HUES48 (cell line): ENCODE measurements around the gene ZFAND3.

ENCODE experiments used
- H3K27ac ChIP-seq: one replicate; pipeline ENCODE4 v1.7.0; 2013; ENCODE audit warnings: low read depth, low read length, inconsistent platforms
- H3K27me3 ChIP-seq: 2 replicates; pipeline ENCODE4 v1.6.1; 2013; ENCODE audit warnings: mild to moderate bottlenecking, low read length; ENCODE audit not compliant: control insufficient read depth, insufficient read depth
- H3K36me3 ChIP-seq: 2 replicates; pipeline ENCODE4 v1.6.1; 2013; ENCODE audit warnings: low read length; ENCODE audit not compliant: control insufficient read depth, insufficient read depth
- H3K4me1 ChIP-seq: 2 replicates; pipeline ENCODE4 v1.6.1; 2013; ENCODE audit warnings: mild to moderate bottlenecking, low read length; ENCODE audit not compliant: control insufficient read depth, insufficient read depth
- H3K4me3 ChIP-seq: 2 replicates; pipeline ENCODE4 v1.5.1; 2013; ENCODE audit warnings: mild to moderate bottlenecking, low read depth, low read length
- H3K9ac ChIP-seq: 2 replicates; pipeline ENCODE4 v1.6.1; 2013; ENCODE audit warnings: mild to moderate bottlenecking, low read depth, low read length, moderate library complexity
- H3K9me3 ChIP-seq: 2 replicates; pipeline ENCODE4 v1.6.1; 2013; ENCODE audit warnings: low read length; ENCODE audit not compliant: control insufficient read depth, insufficient read depth

ZFAND3 gene

GRCh38 chr6:38170666-38171355 lies 351.3 kb downstream of the ZFAND3 start:
- no peaks in the 10 kb centered on the region for H3K36me3 ChIP-seq
- H3K4me3 ChIP-seq: no peak overlapping the region
- no peak overlapping the region for H3K9ac ChIP-seq
- H3K9me3 ChIP-seq: no peaks in the 10 kb centered on the region
- H3K27me3 ChIP-seq: no peaks in the 10 kb centered on the region
- H3K27ac ChIP-seq: no peak overlapping the region
- H3K4me1 ChIP-seq: peaks cover 12% of the 10 kb centered on the region

- H3K9me3 ChIP-seq: no peaks in the 10 kb centered on the region
- no peaks in the 10 kb centered on the region for H3K36me3 ChIP-seq
- no peak overlapping the region for H3K9ac ChIP-seq
- no peak overlapping the region for H3K27ac ChIP-seq
- H3K4me1 ChIP-seq: peaks cover 14% of the 10 kb centered on the region
- no peaks in the 10 kb centered on the region for H3K27me3 ChIP-seq
- H3K4me3 ChIP-seq: no peak overlapping the region
These were observed 352.6 kb downstream of the ZFAND3 start for GRCh38 chr6:38171997-38172738.

DNA sequence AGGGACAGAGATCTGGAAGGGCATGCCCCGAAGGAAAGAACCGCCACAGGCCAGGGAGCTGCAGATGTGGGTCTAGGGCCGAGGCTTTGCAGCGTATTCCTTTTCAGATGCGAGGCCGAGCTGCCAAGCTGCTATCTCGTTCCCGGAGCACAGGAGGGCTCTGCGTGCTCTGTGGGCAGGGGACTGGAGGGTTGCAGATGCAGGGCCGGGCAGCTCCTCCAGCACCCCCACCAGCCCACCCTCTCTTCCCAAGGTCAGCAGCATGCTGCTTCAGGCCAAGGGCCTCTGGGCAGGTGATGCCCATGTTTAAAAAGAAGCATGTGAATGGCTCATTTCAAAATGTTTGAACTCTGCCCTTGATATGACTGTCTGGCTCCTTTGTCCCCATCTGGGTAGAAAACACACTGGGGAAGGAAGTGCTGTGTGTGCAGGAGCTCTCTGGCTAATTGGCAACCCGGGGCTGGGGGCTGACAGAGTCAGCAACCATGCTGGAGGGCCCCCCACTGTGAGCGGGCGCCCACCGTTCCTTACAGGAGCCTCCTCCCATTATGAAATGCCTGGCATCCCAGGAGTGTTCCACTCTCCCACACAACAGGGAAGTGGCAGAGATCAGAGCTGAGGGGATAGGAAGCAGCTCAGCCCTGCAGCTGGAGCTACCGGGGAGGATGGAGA lies 353.3 kb downstream of the ZFAND3 start:
- no peak overlapping the region for H3K4me3 ChIP-seq
- H3K9ac ChIP-seq: no peak overlapping the region
- no peak overlapping the region for H3K27ac ChIP-seq
- H3K27me3 ChIP-seq: no peaks in the 10 kb centered on the region
- H3K9me3 ChIP-seq: no peaks in the 10 kb centered on the region
- H3K4me1 ChIP-seq: peaks cover 20% of the 10 kb centered on the region
- H3K36me3 ChIP-seq: no peaks in the 10 kb centered on the region

- Histone ChIP-seq H3K4me3 (no peak overlapping the region), H3K4me1 (peaks cover 20% of the 10 kb centered on the region), H3K27me3 (no peaks in the 10 kb centered on the region), H3K36me3 (no peaks in the 10 kb centered on the region), H3K9me3 (no peaks in the 10 kb centered on the region), H3K27ac (no peak overlapping the region), H3K9ac (no peak overlapping the region)
These were observed 354.4 kb downstream of the ZFAND3 start for GRCh38 chr6:38173909-38174308.

GRCh38 chr6:38174315-38174714 lies 354.8 kb downstream of the ZFAND3 start:
- Histone ChIP-seq H3K4me1 (peaks cover 20% of the 10 kb centered on the region), H3K9me3 (no peaks in the 10 kb centered on the region), H3K36me3 (no peaks in the 10 kb centered on the region), H3K9ac (no peak overlapping the region), H3K4me3 (no peak overlapping the region), H3K27me3 (no peaks in the 10 kb centered on the region), H3K27ac (no peak overlapping the region)

GRCh38 chr6:38174806-38175495 lies 355.4 kb downstream of the ZFAND3 start:
- H3K9me3 ChIP-seq: no peaks in the 10 kb centered on the region
- H3K27ac ChIP-seq: no peak overlapping the region
- H3K4me3 ChIP-seq: no peak overlapping the region
- H3K4me1 ChIP-seq: peaks cover 19% of the 10 kb centered on the region
- H3K9ac ChIP-seq: no peak overlapping the region
- no peaks in the 10 kb centered on the region for H3K27me3 ChIP-seq
- no peaks in the 10 kb centered on the region for H3K36me3 ChIP-seq

DNA sequence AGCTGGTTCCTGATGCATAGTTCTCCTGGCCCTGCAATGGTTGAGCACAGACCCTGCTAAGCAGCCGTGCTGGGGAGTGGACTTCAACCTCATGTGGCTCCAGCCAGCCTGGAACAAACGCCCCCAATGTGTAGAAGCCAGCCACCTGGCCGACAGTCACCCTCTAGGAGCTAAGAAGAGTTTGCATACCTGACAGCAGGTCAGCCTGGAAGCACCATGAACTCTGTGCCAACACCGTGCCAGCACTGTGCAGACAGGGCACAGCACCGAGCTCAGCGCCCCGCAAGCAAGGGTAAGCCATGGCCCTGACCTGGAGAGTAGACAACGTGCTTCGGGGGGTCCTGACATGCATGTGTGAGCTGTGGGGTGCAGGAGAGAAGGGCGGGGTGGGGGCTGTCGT lies 356.3 kb downstream of the ZFAND3 start:
- H3K9ac ChIP-seq: no peak overlapping the region
- H3K9me3 ChIP-seq: no peaks in the 10 kb centered on the region
- no peaks in the 10 kb centered on the region for H3K36me3 ChIP-seq
- H3K4me3 ChIP-seq: no peak overlapping the region
- peaks cover 11% of the 10 kb centered on the region for H3K4me1 ChIP-seq
- no peak overlapping the region for H3K27ac ChIP-seq
- H3K27me3 ChIP-seq: no peaks in the 10 kb centered on the region

DNA sequence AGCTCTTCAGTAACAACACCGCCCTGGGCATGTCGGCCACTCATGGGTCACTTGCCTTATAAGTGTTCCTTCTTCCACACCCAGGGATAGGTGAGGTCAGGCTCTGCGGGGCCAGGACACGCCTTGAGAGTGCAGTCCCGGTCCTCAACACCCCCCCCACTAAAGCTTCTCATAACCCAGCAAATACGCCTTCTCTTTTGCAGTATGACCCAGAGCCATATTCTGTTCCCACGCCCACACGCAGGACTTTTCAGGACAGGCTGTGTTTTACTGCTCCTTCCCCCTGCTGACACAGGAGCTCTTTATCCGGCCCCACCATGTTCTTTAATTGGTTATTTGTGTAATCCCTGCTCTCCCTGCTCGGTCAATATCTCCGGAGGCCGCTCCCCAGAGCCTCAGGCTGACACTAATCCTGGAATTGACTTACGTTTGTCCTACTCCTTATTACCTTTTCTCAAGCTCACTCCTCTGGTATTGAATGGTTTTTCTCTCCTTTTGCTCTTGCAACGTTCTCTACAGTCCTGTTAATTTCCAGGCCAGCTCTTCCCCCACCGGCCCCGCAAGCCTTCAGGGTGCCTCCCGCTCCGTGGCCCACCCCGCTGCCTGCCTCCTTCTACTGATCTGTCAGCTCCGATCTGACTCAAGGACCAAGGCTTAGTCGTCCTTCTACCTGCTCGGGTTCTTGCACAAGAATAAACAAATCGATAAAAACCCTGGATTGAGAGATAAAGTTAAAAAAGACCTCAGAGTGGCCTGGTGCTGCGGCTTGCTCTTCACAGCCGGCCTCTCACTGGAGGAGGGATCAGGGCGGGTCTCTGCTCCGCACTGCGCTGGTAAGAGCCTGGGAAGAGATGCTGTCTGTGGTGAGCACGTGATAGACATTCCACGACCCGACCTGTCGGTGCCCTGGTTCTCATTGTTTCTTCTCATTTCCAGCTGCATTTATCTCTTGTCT lies 357.5 kb downstream of the ZFAND3 start:
- Histone ChIP-seq H3K9ac (no peak overlapping the region), H3K4me3 (no peak overlapping the region), H3K4me1 (0 out of 2 replicates have a peak, but pooled peaks cover 8% of the 10 kb centered on the region), H3K27me3 (no peaks in the 10 kb centered on the region), H3K27ac (peak overlapping the region; percentile 60), H3K9me3 (no peaks in the 10 kb centered on the region), H3K36me3 (no peaks in the 10 kb centered on the region)

DNA sequence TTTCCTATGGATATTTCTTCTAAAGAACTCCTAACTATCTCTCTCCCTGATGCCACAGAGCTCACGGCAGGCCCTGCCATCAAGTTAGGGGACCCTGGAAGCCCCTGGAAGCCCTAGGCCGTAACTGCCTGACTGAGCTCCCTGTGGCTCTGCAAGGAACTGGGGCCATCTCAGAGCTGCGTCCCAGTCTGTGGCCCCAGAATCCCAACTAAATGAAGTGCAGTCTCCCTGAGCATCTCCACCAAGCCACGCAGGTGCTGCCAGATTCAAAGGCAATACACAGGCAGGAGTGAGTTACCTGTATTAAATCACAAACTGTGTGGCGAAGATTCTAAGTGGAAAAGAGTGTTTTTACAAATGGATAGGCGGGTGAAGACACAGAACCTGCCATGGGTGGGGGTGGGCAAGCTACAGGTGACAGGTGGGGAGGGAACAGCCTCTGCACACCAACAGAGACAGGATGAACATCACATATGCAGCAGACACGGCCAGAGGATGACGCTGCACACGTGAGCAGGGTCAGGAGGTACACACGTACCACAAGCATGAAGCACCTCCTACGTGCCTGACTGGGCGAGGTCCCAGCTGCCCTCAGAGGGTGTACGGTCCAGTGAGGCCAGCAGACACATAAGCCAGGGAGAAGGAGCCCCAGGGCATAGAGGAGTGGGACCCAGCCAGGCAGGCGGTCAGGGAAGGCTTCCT lies 358.5 kb downstream of the ZFAND3 start:
- H3K4me1 ChIP-seq: 0 out of 2 replicates have a peak, but pooled peaks cover 8% of the 10 kb centered on the region
- H3K27ac ChIP-seq: no peak overlapping the region
- H3K9ac ChIP-seq: no peak overlapping the region
- H3K36me3 ChIP-seq: no peaks in the 10 kb centered on the region
- no peaks in the 10 kb centered on the region for H3K9me3 ChIP-seq
- H3K4me3 ChIP-seq: no peak overlapping the region
- no peaks in the 10 kb centered on the region for H3K27me3 ChIP-seq

GRCh38 chr6:38178584-38178886 lies 359.0 kb downstream of the ZFAND3 start:
- Histone ChIP-seq H3K27me3 (no peaks in the 10 kb centered on the region), H3K4me3 (no peak overlapping the region), H3K36me3 (no peaks in the 10 kb centered on the region), H3K9me3 (no peaks in the 10 kb centered on the region), H3K9ac (no peak overlapping the region), H3K27ac (no peak overlapping the region), H3K4me1 (0 out of 2 replicates have a peak, but pooled peaks cover 8% of the 10 kb centered on the region)
